HCT116 (cell line): ENCODE results near the gene KANK3.

ENCODE experiments used
- SP1 ChIP-seq: IDR thresholded peaks from 2 replicates; pipeline ENCODE4 v1.6.1; 2012; ENCODE audit warnings: low read depth
- TF ChIP-seq, protein P1 (sequence below), 3 experiments: fragments of 200-600 bp in 1 of 3; sonication (generic) in 1 of 3; IDR thresholded peaks in 2 of 3; conservative IDR thresholded peaks in 1 of 3; 2 replicates each; pipeline ENCODE4 v1.5.1; 2012 to 2017; ENCODE audit warnings: low read depth in 2 of 3, low read length in 2 of 3, antibody characterized with exemption in 1 of 3, borderline replicate concordance in 1 of 3, control low read depth in 1 of 3, mild to moderate bottlenecking in 1 of 3, mixed read lengths in 1 of 3, mixed run types in 1 of 3, moderate library complexity in 1 of 3; ENCODE audit not compliant: insufficient read depth in 1 of 3

GRCh38 chr19:8352134-8352827, 9.2 kb upstream of the KANK3 start:
- TF ChIP-seq, protein P1, sequence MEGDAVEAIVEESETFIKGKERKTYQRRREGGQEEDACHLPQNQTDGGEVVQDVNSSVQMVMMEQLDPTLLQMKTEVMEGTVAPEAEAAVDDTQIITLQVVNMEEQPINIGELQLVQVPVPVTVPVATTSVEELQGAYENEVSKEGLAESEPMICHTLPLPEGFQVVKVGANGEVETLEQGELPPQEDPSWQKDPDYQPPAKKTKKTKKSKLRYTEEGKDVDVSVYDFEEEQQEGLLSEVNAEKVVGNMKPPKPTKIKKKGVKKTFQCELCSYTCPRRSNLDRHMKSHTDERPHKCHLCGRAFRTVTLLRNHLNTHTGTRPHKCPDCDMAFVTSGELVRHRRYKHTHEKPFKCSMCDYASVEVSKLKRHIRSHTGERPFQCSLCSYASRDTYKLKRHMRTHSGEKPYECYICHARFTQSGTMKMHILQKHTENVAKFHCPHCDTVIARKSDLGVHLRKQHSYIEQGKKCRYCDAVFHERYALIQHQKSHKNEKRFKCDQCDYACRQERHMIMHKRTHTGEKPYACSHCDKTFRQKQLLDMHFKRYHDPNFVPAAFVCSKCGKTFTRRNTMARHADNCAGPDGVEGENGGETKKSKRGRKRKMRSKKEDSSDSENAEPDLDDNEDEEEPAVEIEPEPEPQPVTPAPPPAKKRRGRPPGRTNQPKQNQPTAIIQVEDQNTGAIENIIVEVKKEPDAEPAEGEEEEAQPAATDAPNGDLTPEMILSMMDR (IDR thresholded peaks at IDR 0.05 in 2 of 3, conservative IDR thresholded peaks at IDR 0.05 in 1 of 3; ENCODE audit: borderline replicate concordance in 1 of 3, insufficient read depth in 1 of 3, low read depth in 2 of 3, low read length in 2 of 3), result no peak
- no peak for TF ChIP-seq SP1
